ENCODE measurements around the gene F13B. TPM values are rescaled to one million over a fixed set of nuclear protein-coding genes. Genes with fewer than 3 reads are reported as not detected.

The F13B gene, protein sequence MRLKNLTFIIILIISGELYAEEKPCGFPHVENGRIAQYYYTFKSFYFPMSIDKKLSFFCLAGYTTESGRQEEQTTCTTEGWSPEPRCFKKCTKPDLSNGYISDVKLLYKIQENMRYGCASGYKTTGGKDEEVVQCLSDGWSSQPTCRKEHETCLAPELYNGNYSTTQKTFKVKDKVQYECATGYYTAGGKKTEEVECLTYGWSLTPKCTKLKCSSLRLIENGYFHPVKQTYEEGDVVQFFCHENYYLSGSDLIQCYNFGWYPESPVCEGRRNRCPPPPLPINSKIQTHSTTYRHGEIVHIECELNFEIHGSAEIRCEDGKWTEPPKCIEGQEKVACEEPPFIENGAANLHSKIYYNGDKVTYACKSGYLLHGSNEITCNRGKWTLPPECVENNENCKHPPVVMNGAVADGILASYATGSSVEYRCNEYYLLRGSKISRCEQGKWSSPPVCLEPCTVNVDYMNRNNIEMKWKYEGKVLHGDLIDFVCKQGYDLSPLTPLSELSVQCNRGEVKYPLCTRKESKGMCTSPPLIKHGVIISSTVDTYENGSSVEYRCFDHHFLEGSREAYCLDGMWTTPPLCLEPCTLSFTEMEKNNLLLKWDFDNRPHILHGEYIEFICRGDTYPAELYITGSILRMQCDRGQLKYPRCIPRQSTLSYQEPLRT
- total RNA-seq = not detected in 2 replicates

DNA sequence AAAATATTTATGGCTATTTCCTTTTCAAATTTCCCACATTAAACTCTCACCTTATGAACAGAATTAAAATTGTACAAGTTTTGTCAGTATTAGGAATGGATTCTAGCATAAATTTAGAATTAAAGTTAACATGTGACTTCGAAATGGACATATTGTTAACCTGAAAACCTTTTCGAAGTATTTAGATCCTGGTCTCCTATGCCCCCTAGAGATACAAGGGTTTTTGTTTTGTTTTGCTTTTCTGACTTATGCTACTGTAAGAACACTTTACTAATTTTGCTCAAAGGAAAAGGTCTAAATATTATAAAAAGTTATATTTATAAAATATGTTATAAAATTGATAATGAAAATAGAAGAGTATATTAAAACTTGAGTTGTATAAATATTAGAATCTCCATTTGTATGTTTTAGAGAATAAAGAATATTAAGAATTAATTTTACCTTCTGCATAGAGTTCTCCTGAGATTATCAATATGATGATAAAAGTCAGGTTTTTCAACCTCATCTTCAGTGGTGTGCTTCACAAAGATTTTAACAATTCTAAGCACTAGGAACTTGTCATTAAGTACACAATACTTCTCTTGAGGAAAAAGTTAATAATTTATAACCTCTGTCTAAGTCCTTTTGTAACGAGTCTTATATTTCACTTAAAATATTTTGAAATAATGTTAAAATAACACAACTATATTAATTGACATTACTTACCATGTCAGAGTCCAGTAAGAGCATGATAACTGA lies at the start of gene F13B:
Gene F13B, minus strand, starts transcription at position 542 of the 738 bp plus-strand sequence. Its CDS starts 37 bp downstream, at position 505.

Other genes with a start within 250 kb of the F13B start
- not detected in 2 replicates for gene CFHR1, start 247.5 kb downstream of the F13B start, total RNA-seq
- not detected in 2 replicates for gene CFHR4, start 179.2 kb downstream of the F13B start, total RNA-seq
- not detected in 2 replicates for gene CFHR2, start 123.5 kb downstream of the F13B start, total RNA-seq
- not detected in 2 replicates for gene CFHR5, start 89.7 kb downstream of the F13B start, total RNA-seq
- 7.1 and 14.2 TPM in 2 replicates for gene ASPM, start 79.4 kb upstream of the F13B start, total RNA-seq
- gene ZBTB41, start 134.0 kb upstream of the F13B start, total RNA-seq = 15.7 and 21.5 TPM in 2 replicates
- gene CRB1, start 201.0 kb upstream of the F13B start, total RNA-seq = under 0.01 TPM in 1 of 2 replicates, not detected in the other

Measured in placental epithelial cell (primary cell).